GM18519 (cell line): ENCODE data around the gene AEBP1.

Experiments used
- ATAC-seq: cut with Tn5 transposase; IDR thresholded peaks from one replicate; pipeline ENCODE4 v1.9.1; 2021; ENCODE audit warnings: mild to moderate bottlenecking, moderate library complexity; ENCODE audit not compliant: unreplicated experiment, low FRiP score

AEBP1 gene

GRCh38 chr7:44138698-44139097 lies 34.6 kb downstream of the AEBP1 start:
- no peak for ATAC-seq

GRCh38 chr7:44139311-44140010 lies 35.3 kb downstream of the AEBP1 start:
- no peak for ATAC-seq

- ATAC-seq, result no peak
These were observed 36.2 kb downstream of the AEBP1 start for GRCh38 chr7:44140341-44140740.

GRCh38 chr7:44141221-44141850 lies 37.2 kb downstream of the AEBP1 start, which contains the start of gene MYL7:
Gene MYL7, minus strand, starts transcription at chr7:44141332. Its CDS starts 27 bp downstream, at chr7:44141305.
- no peak for ATAC-seq

GRCh38 chr7:44142028-44142427 lies 37.9 kb downstream of the AEBP1 start:
- ATAC-seq, result no peak

- no peak for ATAC-seq
These were observed 39.6 kb downstream of the AEBP1 start for GRCh38 chr7:44143646-44144250.

GRCh38 chr7:44144426-44144967 lies 40.4 kb downstream of the AEBP1 start:
- no peak for ATAC-seq

GRCh38 chr7:44144968-44145478 lies 40.9 kb downstream of the AEBP1 start:
- ATAC-seq, result no peak

GRCh38 chr7:44145479-44145968 lies 41.4 kb downstream of the AEBP1 start:
- ATAC-seq, result no peak

GRCh38 chr7:44145969-44146911 lies 42.1 kb downstream of the AEBP1 start:
- no peak for ATAC-seq

- ATAC-seq, result no peak
These were observed 43.2 kb downstream of the AEBP1 start for GRCh38 chr7:44147026-44147991.

GRCh38 chr7:44148166-44148565 lies 44.0 kb downstream of the AEBP1 start:
- no peak for ATAC-seq

GRCh38 chr7:44148961-44149536 lies 44.9 kb downstream of the AEBP1 start:
- no peak for ATAC-seq

- ATAC-seq, result no peak
These were observed 45.7 kb downstream of the AEBP1 start for GRCh38 chr7:44149571-44150465.

GRCh38 chr7:44150466-44150832 lies 46.3 kb downstream of the AEBP1 start:
- ATAC-seq, result no peak

GRCh38 chr7:44150966-44151941 lies 47.1 kb downstream of the AEBP1 start:
- ATAC-seq, result no peak
